ENCODE measurements around the gene FOSL2.

The FOSL2 gene

GRCh38 chr2:28365158-28365557 is 27.5 kb upstream of the FOSL2 start:
- in situ Hi-C loops (cut with HindIII; ENCODE audit: low sequenced_read_pairs) = no loop called here

GRCh38 chr2:28366149-28366495 is 26.5 kb upstream of the FOSL2 start:
- DNase-seq (ENCODE audit: low read depth) = no peak
- no peak overlapping the region for H3K4me3 ChIP-seq (ENCODE audit: low read depth, low read length)
- in situ Hi-C loops (cut with HindIII; ENCODE audit: low sequenced_read_pairs) = no loop called here
- TF ChIP-seq, protein P1, sequence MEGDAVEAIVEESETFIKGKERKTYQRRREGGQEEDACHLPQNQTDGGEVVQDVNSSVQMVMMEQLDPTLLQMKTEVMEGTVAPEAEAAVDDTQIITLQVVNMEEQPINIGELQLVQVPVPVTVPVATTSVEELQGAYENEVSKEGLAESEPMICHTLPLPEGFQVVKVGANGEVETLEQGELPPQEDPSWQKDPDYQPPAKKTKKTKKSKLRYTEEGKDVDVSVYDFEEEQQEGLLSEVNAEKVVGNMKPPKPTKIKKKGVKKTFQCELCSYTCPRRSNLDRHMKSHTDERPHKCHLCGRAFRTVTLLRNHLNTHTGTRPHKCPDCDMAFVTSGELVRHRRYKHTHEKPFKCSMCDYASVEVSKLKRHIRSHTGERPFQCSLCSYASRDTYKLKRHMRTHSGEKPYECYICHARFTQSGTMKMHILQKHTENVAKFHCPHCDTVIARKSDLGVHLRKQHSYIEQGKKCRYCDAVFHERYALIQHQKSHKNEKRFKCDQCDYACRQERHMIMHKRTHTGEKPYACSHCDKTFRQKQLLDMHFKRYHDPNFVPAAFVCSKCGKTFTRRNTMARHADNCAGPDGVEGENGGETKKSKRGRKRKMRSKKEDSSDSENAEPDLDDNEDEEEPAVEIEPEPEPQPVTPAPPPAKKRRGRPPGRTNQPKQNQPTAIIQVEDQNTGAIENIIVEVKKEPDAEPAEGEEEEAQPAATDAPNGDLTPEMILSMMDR (IDR thresholded peaks at IDR 0.05; ENCODE audit: low read depth, low read length, missing control alignments) = no peak

More at GRCh38 chr2:28365158-28365557, 27.5 kb upstream of the FOSL2 start:
- no peak for DNase-seq (ENCODE audit: low read depth)
- no peak overlapping the region for H3K4me3 ChIP-seq (ENCODE audit: low read depth, low read length)
- TF ChIP-seq, protein P1 (IDR thresholded peaks at IDR 0.05; ENCODE audit: low read depth, low read length, missing control alignments) = no peak

DNA sequence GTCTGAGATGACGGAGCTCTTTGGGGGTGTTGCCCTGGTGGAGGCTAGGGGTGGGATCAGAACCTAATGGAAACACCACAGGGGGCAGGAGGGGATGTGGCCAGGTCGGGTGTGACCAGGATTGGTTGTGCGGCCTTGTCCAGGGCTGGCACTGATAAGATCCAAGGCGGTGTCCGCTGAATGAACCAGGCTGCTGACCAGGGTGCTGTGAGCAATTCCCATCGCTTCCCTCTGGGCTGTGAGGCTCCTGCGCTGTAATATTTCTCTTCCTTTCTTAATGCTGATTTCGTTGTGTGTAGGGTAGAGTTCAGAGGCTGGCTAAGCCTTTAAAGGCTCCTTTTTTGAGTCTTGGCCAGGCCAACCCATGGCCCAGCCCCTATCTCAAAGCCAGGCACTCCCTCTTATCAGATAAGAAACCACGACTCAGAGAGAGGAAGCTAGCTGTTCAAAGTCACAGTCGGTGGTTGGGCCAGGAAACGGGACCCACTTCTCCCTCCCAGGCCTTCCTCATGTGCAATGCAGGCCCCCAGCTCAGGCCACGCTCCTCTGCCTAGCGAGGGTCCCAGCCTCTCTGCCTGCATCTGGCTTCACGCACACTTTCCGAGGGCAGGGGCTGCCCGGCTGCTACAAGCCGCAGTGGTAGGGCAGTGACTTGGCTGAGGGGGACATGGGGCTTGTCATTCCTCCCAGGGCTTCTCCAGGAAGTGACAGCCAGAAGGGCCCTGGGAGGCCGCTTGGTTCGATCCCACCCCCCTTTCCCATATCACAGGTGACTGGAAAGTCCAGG is 26.0 kb upstream of the FOSL2 start:
- no peak for DNase-seq (ENCODE audit: low read depth)
- in situ Hi-C loops (cut with HindIII; ENCODE audit: low sequenced_read_pairs) = no loop called here
- no peak overlapping the region for H3K4me3 ChIP-seq (ENCODE audit: low read depth, low read length)
- TF ChIP-seq, protein P1 (IDR thresholded peaks at IDR 0.05; ENCODE audit: low read depth, low read length, missing control alignments) = no peak

GRCh38 chr2:28367667-28368356 is 24.8 kb upstream of the FOSL2 start:
- H3K4me3 ChIP-seq (ENCODE audit: low read depth, low read length) = no peak overlapping the region
- in situ Hi-C loops (cut with HindIII; ENCODE audit: low sequenced_read_pairs) = no loop called here
- DNase-seq (ENCODE audit: low read depth) = no peak
- TF ChIP-seq, protein P1 (IDR thresholded peaks at IDR 0.05; ENCODE audit: low read depth, low read length, missing control alignments) = no peak

GRCh38 chr2:28368357-28368798 is 24.3 kb upstream of the FOSL2 start:
- DNase-seq (ENCODE audit: low read depth) = no peak
- TF ChIP-seq, protein P1 (IDR thresholded peaks at IDR 0.05; ENCODE audit: low read depth, low read length, missing control alignments) = no peak
- H3K4me3 ChIP-seq (ENCODE audit: low read depth, low read length) = no peak overlapping the region
- in situ Hi-C loops (cut with HindIII; ENCODE audit: low sequenced_read_pairs) = no loop called here

DNA sequence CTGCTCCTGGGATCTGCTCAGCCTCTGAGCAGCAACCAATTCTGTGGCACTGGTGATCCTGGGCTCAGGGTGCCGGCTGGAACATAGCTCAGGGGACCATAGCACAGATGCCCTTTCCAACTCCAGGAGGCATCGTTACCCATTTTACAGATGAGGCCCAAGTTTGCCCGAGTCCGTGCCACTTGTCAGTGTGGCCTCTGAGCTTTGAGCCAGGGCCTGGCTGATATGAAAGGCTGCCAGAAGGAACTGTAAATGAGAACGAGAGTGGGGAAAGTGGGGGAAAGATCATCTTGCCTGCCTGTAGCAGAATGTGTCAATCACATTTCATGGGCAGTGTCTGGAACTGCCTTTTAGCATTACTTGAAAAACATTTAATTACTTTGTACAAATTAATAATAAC is 23.3 kb upstream of the FOSL2 start:
- TF ChIP-seq, protein P1 (IDR thresholded peaks at IDR 0.05; ENCODE audit: low read depth, low read length, missing control alignments) = no peak
- no peak for DNase-seq (ENCODE audit: low read depth)
- H3K4me3 ChIP-seq (ENCODE audit: low read depth, low read length) = no peak overlapping the region
- in situ Hi-C loops (cut with HindIII; ENCODE audit: low sequenced_read_pairs) = no loop called here
